Right lobe of liver (tissue), 4 donors: ENCODE results near the gene NSG1.

Experiments used
- CTCF ChIP-seq, 4 donors: fragments of 200-600 bp in 3 of 4; fragments of 450-650 bp in 1 of 4; IDR thresholded peaks; one replicate each; pipeline versions ENCODE4 v1.5.1 to v1.8.0; 2016 to 2022; ENCODE audit warnings: antibody characterized with exemption in 4 of 4, mild to moderate bottlenecking in 2 of 4
- POLR2A ChIP-seq: fragments of 450-650 bp; IDR thresholded peaks from one replicate; pipeline ENCODE4 v1.6.1; 2017; ENCODE audit warnings: antibody characterized with exemption, mild to moderate bottlenecking
- donor health status: DM: no; HTN: no; CAD: no.
- donor health status: DM: no; HTN: no; CAD: no.
- donor health status: DM: no; HTN: yes; CAD: no.

DNA sequence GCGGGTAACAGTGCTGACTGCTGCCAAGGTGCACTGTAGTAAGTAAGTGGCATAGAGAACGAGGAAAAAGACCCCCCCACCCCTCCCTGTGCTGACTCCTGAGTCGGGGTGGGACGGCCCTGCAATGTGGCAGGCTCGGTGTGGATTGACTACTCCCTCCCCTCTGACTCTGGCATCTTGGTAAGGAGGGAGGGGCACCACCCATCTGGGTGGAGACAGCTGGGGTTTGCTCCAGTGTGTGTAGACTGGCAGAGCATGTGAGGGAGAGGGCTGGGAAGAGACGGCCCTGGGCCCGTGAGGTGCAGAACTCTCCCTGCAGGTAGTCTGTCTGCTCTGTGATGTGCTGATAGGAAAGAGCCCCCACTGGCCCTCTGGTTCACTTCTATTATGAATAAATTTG, 31.0 kb downstream of the NSG1 start:
- TF ChIP-seq CTCF (IDR thresholded peaks at IDR 0.05) (no peak), POLR2A (no peak)
